ENCODE results near the gene NME7. TPM values are rescaled to one million over a fixed set of nuclear protein-coding genes. Genes with fewer than 3 reads are reported as not detected.

Gene NME7
- total and polyA plus RNA-seq, 9 donors = 8.5 to 28.1 (median 21.8) TPM

DNA sequence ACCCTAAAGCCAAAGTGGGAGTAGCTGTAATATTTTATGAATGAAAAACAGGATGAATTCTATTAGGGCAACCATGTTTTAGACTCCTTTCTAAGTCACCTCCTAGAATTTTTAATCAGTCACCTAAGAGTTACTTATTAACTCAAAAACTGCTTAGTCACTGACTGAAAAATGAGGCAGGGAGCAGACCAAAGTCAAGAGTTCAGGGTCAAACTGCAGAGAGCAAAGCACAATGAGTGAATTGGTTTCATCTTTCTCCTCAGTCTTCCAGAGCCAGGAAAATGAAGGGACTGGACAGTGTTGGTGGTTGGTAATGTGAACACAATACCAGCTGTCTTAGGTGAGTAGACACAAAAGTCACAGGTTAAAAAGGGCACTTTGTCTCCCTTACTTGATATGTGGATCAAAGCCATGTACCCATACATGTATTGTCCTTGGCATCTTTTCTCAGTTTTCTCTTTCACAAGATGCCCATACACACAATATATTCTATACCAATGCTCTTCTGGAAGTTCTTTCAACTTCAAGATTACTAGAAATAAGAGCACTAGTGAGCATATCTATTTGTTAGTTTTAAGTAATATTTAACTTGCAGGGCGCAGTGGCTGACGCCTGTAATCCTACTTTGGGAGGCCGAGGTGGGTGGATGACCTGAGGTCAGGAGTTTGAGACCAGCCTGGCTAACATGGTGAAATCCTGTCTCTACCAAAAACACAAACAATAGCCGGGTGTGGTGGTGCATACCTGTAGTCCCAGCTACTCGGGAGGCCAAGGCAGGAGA is 218.9 kb downstream of the NME7 start:
- WGBS (ENCODE audit: insufficient coverage) = no CpG with 5 or more reads among the region's 5 CpGs
- no peak for DNase-seq
- Histone ChIP-seq H3K36me3 (ENCODE audit: control insufficient read depth, insufficient read depth, low read length) (no peaks in the 10 kb centered on the region), H3K4me3 (ENCODE audit: low read length) (no peak overlapping the region), H3K27ac (ENCODE audit: low read length) (no peak overlapping the region), H3K9me3 (replicated peaks; ENCODE audit: control insufficient read depth, low read depth, low read length) (no peaks in the 10 kb centered on the region), H3K27me3 (ENCODE audit: control insufficient read depth, insufficient read depth, low read length) (no peaks in the 10 kb centered on the region), H3K4me1 (ENCODE audit: control insufficient read depth, insufficient read depth, low read length) (no peaks in the 10 kb centered on the region)

DNA sequence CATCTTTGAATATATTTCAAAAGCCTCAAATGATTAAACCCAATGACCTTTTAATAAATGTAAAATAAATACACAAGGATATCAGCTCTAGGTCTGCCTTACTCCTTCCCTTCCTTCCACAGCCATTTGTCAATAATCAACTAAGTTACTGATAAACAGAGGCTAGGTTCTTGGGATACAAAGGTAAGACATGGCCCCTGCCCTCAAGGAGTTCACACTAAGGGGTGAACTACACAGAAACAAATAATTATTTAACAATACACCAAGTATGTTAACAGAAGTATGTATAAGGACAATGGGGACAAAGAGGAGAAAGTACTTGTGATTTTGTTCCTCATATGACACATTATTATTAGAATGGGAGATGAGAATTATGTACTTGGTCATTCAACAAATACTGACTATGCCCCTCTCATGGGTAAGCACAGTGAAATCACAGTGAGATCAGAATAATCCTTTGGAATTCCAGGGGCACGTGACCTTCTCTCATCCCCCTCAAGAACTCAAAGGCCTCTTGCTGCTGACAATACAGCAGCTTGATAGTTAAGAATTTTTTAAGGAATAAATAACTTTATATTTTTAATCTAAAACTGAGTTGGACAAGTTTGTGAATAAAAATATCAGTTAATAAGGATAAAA is 220.9 kb downstream of the NME7 start:
- no peaks in the 10 kb centered on the region for H3K36me3 ChIP-seq (ENCODE audit: control insufficient read depth, insufficient read depth, low read length)
- WGBS (ENCODE audit: insufficient coverage) = no CpG with 5 or more reads among the region's 1 CpG
- H3K9me3 ChIP-seq (replicated peaks; ENCODE audit: control insufficient read depth, low read depth, low read length) = no peaks in the 10 kb centered on the region
- H3K27me3 ChIP-seq (ENCODE audit: control insufficient read depth, insufficient read depth, low read length) = no peaks in the 10 kb centered on the region
- H3K27ac ChIP-seq (ENCODE audit: low read length) = no peak overlapping the region
- H3K4me1 ChIP-seq (ENCODE audit: control insufficient read depth, insufficient read depth, low read length) = no peaks in the 10 kb centered on the region
- DNase-seq = no peak
- H3K4me3 ChIP-seq (ENCODE audit: low read length) = no peak overlapping the region

DNA sequence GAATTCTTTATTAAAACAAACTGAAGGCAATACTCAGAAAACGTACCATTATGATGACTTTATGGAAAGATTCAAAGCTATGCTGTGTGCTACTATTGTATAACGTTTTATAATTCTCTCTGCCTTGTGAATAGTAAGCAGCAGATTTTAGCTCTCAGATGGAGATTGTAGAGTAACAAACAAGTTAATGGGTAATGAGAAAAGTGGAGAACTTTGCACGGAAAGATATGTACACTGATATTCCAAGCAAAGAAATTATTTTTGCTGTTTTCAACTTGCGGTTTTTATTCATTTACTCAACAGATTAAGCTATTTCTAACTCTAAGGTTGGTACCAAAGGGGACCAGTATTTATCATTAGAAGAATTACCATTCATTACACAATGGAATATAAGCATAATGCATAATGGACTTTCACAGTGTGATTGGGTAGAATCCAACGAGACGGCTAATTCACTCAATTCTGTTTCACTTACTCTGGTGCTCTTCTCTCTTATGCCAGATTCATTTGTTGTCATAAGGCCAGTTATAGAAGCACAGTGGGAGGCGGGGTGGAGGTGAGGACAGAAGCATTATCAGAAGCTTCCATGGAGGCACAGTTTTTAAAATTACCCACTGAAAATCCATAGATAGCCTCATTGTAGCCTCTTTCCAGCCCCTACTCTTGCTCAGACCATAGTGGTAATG is 222.5 kb downstream of the NME7 start:
- H3K27me3 ChIP-seq (ENCODE audit: control insufficient read depth, insufficient read depth, low read length) = no peaks in the 10 kb centered on the region
- no peaks in the 10 kb centered on the region for H3K36me3 ChIP-seq (ENCODE audit: control insufficient read depth, insufficient read depth, low read length)
- H3K4me3 ChIP-seq (ENCODE audit: low read length) = no peak overlapping the region
- no peaks in the 10 kb centered on the region for H3K9me3 ChIP-seq (replicated peaks; ENCODE audit: control insufficient read depth, low read depth, low read length)
- WGBS (ENCODE audit: insufficient coverage) = no CpG with 5 or more reads among the region's 7 CpGs
- H3K27ac ChIP-seq (ENCODE audit: low read length) = no peak overlapping the region
- no peak for DNase-seq
- no peaks in the 10 kb centered on the region for H3K4me1 ChIP-seq (ENCODE audit: control insufficient read depth, insufficient read depth, low read length)

DNA sequence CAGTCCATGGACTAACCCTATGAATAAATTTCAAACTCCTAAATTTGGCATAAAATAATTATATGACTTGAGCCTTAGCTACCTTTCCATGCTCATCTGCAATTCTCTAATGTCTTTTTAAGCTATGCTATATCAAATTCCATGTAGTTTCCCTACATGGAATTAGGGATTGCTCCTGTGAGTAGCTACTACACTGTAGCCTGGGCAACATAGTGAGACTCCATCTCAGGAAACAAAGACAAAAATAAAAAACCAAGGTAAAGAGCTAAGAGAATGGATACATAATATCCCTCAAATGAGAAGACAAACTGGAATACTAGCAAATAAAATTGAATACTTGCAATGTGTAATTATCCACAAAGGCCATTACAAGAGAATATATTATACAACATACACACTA is 223.6 kb downstream of the NME7 start:
- Histone ChIP-seq H3K4me3 (ENCODE audit: low read length) (no peak overlapping the region), H3K27ac (ENCODE audit: low read length) (no peak overlapping the region)

DNA sequence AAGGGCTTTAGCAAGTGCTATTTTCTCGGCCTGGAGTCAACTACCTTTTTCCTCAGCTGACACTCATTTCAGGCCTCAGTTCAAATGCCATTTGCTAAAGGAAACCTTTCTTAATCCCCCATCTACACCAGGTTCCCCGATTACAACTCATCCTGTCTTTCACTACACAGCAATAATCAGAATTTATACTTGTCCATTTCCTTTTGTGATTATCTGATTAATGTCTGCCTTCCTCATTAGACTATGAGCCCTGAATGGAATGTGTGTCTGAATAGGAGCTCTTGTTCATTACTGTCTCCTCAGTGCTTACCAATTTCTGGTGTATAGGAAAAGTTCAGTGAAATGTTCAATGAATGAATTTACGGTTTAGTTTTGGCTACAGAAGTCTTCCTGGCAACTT is 224.3 kb downstream of the NME7 start:
- Histone ChIP-seq H3K27ac (ENCODE audit: low read length) (no peak overlapping the region), H3K27me3 (ENCODE audit: control insufficient read depth, insufficient read depth, low read length) (no peaks in the 10 kb centered on the region), H3K4me1 (ENCODE audit: control insufficient read depth, insufficient read depth, low read length) (no peaks in the 10 kb centered on the region), H3K9me3 (replicated peaks; ENCODE audit: control insufficient read depth, low read depth, low read length) (no peaks in the 10 kb centered on the region), H3K4me3 (ENCODE audit: low read length) (no peak overlapping the region), H3K36me3 (ENCODE audit: control insufficient read depth, insufficient read depth, low read length) (no peaks in the 10 kb centered on the region)
- no peak for DNase-seq
- WGBS (ENCODE audit: insufficient coverage) = 56% methylated on average over 1 of the region's 3 CpGs

More for the DNA sequence above, 223.6 kb downstream of the NME7 start:
- Histone ChIP-seq H3K36me3 (ENCODE audit: control insufficient read depth, insufficient read depth, low read length) (no peaks in the 10 kb centered on the region), H3K9me3 (replicated peaks; ENCODE audit: control insufficient read depth, low read depth, low read length) (no peaks in the 10 kb centered on the region), H3K4me1 (ENCODE audit: control insufficient read depth, insufficient read depth, low read length) (no peaks in the 10 kb centered on the region), H3K27me3 (ENCODE audit: control insufficient read depth, insufficient read depth, low read length) (no peaks in the 10 kb centered on the region)
- DNase-seq = no peak

DNA sequence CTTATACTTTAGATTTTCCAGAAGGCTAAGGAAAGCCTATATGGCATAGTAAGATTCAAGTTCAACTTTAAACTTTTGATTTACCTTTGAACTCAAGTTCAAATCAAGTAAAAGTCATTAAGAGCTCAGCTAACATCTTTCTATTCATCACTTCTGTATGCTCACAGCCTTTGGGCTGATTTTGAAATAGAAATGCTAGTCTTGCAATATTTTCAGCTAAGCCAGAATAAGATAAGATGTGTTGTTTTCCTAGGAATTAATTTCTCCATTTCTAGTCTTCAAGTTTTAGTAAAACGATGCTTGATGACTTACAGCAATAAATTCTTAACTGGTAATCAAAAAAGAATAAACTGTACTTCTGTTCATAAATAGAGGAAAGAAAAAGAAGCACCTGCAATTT is 225.5 kb downstream of the NME7 start:
- no peaks in the 10 kb centered on the region for H3K27me3 ChIP-seq (ENCODE audit: control insufficient read depth, insufficient read depth, low read length)
- H3K4me3 ChIP-seq (ENCODE audit: low read length) = no peak overlapping the region
- no CpG with 5 or more reads among the region's 1 CpG for WGBS (ENCODE audit: insufficient coverage)
- no peaks in the 10 kb centered on the region for H3K36me3 ChIP-seq (ENCODE audit: control insufficient read depth, insufficient read depth, low read length)
- H3K27ac ChIP-seq (ENCODE audit: low read length) = no peak overlapping the region
- H3K9me3 ChIP-seq (replicated peaks; ENCODE audit: control insufficient read depth, low read depth, low read length) = no peaks in the 10 kb centered on the region
- H3K4me1 ChIP-seq (ENCODE audit: control insufficient read depth, insufficient read depth, low read length) = no peaks in the 10 kb centered on the region
- no peak for DNase-seq

DNA sequence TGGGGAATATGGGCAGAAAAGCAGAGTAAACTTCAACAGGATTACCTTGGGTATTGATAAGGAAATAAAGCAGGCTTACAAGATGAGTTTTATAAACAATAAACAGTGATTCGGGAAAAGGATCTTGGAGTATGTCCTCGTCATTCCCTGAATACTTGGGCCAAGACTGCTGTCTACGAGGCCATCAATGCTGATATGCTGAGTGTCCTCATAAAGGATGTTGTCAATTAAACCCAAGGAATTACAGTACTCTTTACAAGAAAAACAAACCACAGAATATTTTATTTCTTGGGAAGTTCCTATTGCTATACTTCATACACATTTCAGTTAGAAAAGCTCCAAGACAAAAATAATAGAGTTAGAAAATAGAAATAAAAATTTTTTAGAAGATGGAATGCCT is 226.2 kb downstream of the NME7 start:
- no peaks in the 10 kb centered on the region for H3K4me1 ChIP-seq (ENCODE audit: control insufficient read depth, insufficient read depth, low read length)
- H3K36me3 ChIP-seq (ENCODE audit: control insufficient read depth, insufficient read depth, low read length) = no peaks in the 10 kb centered on the region
- H3K27ac ChIP-seq (ENCODE audit: low read length) = no peak overlapping the region
- no peak overlapping the region for H3K4me3 ChIP-seq (ENCODE audit: low read length)
- WGBS (ENCODE audit: insufficient coverage) = 60% methylated on average over 3 of the region's 3 CpGs
- H3K9me3 ChIP-seq (replicated peaks; ENCODE audit: control insufficient read depth, low read depth, low read length) = no peaks in the 10 kb centered on the region
- no peak for DNase-seq
- H3K27me3 ChIP-seq (ENCODE audit: control insufficient read depth, insufficient read depth, low read length) = no peaks in the 10 kb centered on the region

DNA sequence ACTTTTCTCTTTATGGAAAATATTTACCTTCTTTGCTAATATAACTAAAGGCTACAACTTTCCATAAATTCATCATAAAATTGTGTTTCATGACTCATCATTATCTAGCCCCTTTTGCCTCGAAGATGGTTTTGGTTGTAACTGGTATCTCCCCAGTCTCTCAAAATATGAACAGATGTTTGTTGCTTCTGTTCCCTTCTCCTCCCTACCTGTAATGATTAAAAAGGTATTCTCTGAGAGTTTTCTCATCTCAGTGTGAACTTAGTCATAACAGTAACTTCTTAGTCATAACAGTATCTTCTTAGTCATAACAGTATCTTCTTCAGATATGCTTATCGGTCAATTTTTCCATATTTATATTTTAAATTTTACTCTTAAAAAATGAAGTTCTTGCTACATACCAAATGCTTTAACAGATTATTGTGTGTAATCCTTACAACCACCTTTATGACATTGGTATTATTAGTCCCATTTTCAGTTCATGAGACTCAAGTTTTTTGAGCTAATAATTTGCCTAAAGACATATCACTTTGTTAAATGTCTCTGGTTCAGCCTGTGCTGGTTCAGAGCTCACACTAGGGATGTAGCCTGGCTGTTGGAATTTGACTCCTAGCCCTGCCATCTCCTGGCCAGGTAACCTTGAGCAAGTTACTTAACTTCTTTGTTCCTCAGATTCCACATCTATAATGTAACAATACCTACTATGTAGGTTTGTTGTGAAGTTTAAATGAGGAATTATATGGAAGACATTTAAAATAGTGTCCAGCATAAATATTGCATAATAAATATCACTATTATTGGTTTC is 228.5 kb downstream of the NME7 start:
- H3K4me1 ChIP-seq (ENCODE audit: control insufficient read depth, insufficient read depth, low read length) = no peaks in the 10 kb centered on the region
- H3K4me3 ChIP-seq (ENCODE audit: low read length) = no peak overlapping the region
- H3K9me3 ChIP-seq (replicated peaks; ENCODE audit: control insufficient read depth, low read depth, low read length) = no peaks in the 10 kb centered on the region
- WGBS (ENCODE audit: insufficient coverage) = no CpG with 5 or more reads among the region's 2 CpGs
- no peak for DNase-seq
- H3K27ac ChIP-seq (ENCODE audit: low read length) = no peak overlapping the region
- H3K27me3 ChIP-seq (ENCODE audit: control insufficient read depth, insufficient read depth, low read length) = no peaks in the 10 kb centered on the region
- H3K36me3 ChIP-seq (ENCODE audit: control insufficient read depth, insufficient read depth, low read length) = no peaks in the 10 kb centered on the region

DNA sequence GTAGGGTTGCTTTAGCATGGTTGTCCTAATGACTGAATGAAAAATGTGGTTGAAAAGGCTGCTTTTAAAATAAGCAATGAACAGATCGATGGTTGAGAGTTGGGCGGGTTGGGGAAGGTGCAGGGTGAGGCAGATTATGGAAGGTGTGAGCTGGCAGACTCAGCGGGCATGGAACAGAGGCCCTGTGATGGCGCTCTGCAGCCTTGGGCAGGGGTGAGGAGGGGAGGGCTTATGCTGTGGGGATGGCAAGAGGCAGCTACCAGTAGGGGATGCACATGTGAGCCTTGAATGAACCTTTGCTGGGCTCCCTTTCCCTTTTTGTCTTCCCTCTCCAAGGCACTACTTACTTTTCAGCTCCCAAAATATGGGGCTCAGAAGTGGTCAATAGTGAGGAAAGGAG is 230.2 kb downstream of the NME7 start:
- Histone ChIP-seq H3K4me1 (ENCODE audit: control insufficient read depth, insufficient read depth, low read length) (no peaks in the 10 kb centered on the region), H3K36me3 (ENCODE audit: control insufficient read depth, insufficient read depth, low read length) (no peaks in the 10 kb centered on the region), H3K4me3 (ENCODE audit: low read length) (no peak overlapping the region), H3K27ac (ENCODE audit: low read length) (no peak overlapping the region), H3K27me3 (ENCODE audit: control insufficient read depth, insufficient read depth, low read length) (no peaks in the 10 kb centered on the region), H3K9me3 (replicated peaks; ENCODE audit: control insufficient read depth, low read depth, low read length) (no peaks in the 10 kb centered on the region)
- no peak for DNase-seq
- WGBS (ENCODE audit: insufficient coverage) = 94% methylated on average over 2 of the region's 4 CpGs
